Lower lobe of right lung (tissue), 2 donors: ENCODE measurements around the gene USP48. TPM values are rescaled to one million over a fixed set of nuclear protein-coding genes. Genes with fewer than 3 reads are reported as not detected.
"Not testable (repeated sequence)": the region's sequence is repeated elsewhere in the genome, so short reads cannot be mapped to it uniquely, and the experiment has no call there.

Experiments used
- ATAC-seq, 2 donors: fragments of 200-7000 bp; cut with Tn5 transposase; one replicate each; pipeline ENCODE4 v1.9.1; 2020 to 2022; ENCODE audit warnings: mild to moderate bottlenecking in 2 of 2, moderate library complexity in 2 of 2
- DNase-seq: peaks from one replicate; pipeline ENCODE4 v3.0.0-alpha.2; 2020
- H3K27ac ChIP-seq: fragments of 200-600 bp; one replicate; pipeline ENCODE4 v1.8.0; 2022
- H3K27me3 ChIP-seq: fragments of 200-600 bp; one replicate; pipeline ENCODE4 v1.8.0; 2022; ENCODE audit warnings: low read depth
- H3K36me3 ChIP-seq: fragments of 200-600 bp; one replicate; pipeline ENCODE4 v1.8.0; 2022; ENCODE audit warnings: mild to moderate bottlenecking
- H3K4me1 ChIP-seq: fragments of 200-600 bp; one replicate; pipeline ENCODE4 v1.8.0; 2022
- H3K4me3 ChIP-seq: fragments of 200-600 bp; one replicate; pipeline ENCODE4 v1.8.0; 2022; ENCODE audit warnings: mild to moderate bottlenecking
- H3K9me3 ChIP-seq: fragments of 200-600 bp; one replicate; pipeline ENCODE4 v1.8.0; 2022
- CTCF ChIP-seq: fragments of 200-600 bp; IDR thresholded peaks from one replicate; pipeline ENCODE4 v1.8.0; 2022; ENCODE audit warnings: antibody characterized with exemption, mild to moderate bottlenecking
- intact Hi-C: fragments of 100-400 bp; cut with DNase I; formaldehyde crosslinking; loops from one replicate; pipeline ENCODE4 v1.11.0; 2022
- total RNA-seq: library from RNA; stranded (reverse); fragmentation: NEBNext Ultra II Directional; extraction: Animal tissue kit (Norgen Biotek cat#: 25700); gene quantifications from one replicate; pipeline ENCODE4 v1.2.1, GENCODE V29; 2021
- donor health status: DM: no; HTN: yes; CAD: no; lungs with severe emphysema.

Gene USP48
- total RNA-seq, 1 donor from 2014 or later = 61.9 TPM

- no peak for DNase-seq
- Histone ChIP-seq H3K4me3 (no peak overlapping the region), H3K36me3 (peaks cover 96% of the 10 kb centered on the region), H3K9me3 (no peaks in the 10 kb centered on the region), H3K27ac (no peak overlapping the region), H3K4me1 (no peaks in the 10 kb centered on the region), H3K27me3 (no peaks in the 10 kb centered on the region)
- TF ChIP-seq CTCF = no peak
- no peak for ATAC-seq
- intact Hi-C loops = no loop called here
These were observed 45.7 kb upstream of the USP48 start for GRCh38 chr1:21828506-21829210.

- intact Hi-C loops = no loop called here
These were observed 45.1 kb upstream of the USP48 start for GRCh38 chr1:21828075-21828474.

DNA sequence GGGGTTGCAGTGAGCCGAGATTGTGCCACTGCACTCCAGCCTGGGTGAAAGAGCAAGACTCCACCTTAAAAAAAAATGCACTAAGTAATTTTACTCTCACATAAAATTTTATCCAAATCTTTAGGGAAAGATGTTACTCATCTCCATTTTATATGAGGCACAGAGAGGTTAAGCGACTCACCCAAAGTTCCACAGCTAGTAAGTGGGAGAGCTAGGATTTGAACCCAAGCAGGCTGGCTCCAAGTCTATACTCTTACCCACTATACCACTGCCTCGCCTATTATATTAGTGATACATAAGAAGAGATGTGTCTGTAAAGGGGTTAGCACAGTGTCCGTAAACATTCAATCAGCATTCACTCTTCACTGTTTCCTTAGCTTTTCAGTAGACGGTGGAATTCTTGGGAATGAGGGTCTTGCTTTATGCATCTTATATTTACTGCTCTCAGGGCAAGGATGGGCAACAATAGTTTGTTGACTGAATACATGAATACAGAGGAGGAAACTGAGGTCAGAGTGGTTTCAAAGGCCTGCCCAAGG is 44.3 kb upstream of the USP48 start:
- no peaks in the 10 kb centered on the region for H3K9me3 ChIP-seq
- no peak for ATAC-seq
- H3K27ac ChIP-seq = no peak overlapping the region
- no peak for DNase-seq
- H3K27me3 ChIP-seq = no peaks in the 10 kb centered on the region
- intact Hi-C loops = no loop called here
- peaks cover 92% of the 10 kb centered on the region for H3K36me3 ChIP-seq
- H3K4me3 ChIP-seq = no peak overlapping the region
- no peak for TF ChIP-seq CTCF
- no peaks in the 10 kb centered on the region for H3K4me1 ChIP-seq

More at GRCh38 chr1:21828075-21828474, 45.1 kb upstream of the USP48 start:
- no peak overlapping the region for H3K4me3 ChIP-seq
- H3K27me3 ChIP-seq = no peaks in the 10 kb centered on the region
- H3K36me3 ChIP-seq = peaks cover 96% of the 10 kb centered on the region
- no peaks in the 10 kb centered on the region for H3K4me1 ChIP-seq
- no peak for ATAC-seq
- DNase-seq = no peak
- H3K9me3 ChIP-seq = no peaks in the 10 kb centered on the region
- no peak overlapping the region for H3K27ac ChIP-seq
- TF ChIP-seq CTCF = no peak

DNA sequence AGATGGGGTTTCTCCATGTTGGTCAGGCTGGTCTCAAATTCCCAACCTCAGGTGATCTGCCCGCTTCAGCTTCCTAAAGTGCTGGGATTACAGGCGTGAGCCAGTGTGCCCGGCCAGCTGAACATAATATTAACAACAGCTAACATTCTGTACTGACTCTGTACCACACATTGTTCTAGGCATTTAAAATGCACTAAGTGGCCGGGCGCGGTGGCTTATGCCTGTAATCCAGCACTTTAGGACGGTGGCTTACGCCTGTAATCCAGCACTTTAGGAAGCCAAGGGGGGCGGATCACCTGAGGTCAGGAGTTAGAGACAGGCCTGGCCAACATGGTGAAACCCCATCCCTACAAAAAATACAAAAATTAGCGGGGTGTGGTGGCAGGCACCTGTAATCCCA is 43.7 kb upstream of the USP48 start:
- H3K4me1 ChIP-seq, ATAC-seq, H3K9me3 ChIP-seq, DNase-seq, H3K4me3 ChIP-seq, H3K27me3 ChIP-seq, H3K27ac ChIP-seq, intact Hi-C loops: not testable (repeated sequence)
- peaks cover 92% of the 10 kb centered on the region for H3K36me3 ChIP-seq

DNA sequence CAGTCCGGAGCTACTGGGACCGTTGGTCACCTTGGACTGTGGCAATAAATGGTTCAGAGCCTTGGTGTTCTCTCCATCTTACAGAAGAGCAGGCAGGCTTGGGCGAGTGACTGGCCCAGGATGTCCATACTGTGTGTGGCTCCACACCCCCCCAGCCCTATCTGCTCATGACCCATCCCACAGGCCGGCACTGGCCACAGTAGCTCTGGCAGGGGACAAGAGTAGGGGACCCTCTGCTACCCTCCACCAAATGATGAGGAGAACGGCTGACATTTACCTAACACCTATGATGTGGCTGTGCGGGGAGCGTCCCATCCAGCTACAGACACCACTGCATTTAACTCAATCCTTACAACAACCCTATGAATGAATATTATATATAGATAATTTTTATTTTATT is 42.4 kb upstream of the USP48 start:
- no peak overlapping the region for H3K4me3 ChIP-seq
- no peaks in the 10 kb centered on the region for H3K9me3 ChIP-seq
- DNase-seq (no peak), ATAC-seq (no peak)
- no peaks in the 10 kb centered on the region for H3K4me1 ChIP-seq
- no peak for TF ChIP-seq CTCF
- peaks cover 85% of the 10 kb centered on the region for H3K36me3 ChIP-seq
- intact Hi-C loops = no loop called here
- no peak overlapping the region for H3K27ac ChIP-seq
- H3K27me3 ChIP-seq = no peaks in the 10 kb centered on the region

DNA sequence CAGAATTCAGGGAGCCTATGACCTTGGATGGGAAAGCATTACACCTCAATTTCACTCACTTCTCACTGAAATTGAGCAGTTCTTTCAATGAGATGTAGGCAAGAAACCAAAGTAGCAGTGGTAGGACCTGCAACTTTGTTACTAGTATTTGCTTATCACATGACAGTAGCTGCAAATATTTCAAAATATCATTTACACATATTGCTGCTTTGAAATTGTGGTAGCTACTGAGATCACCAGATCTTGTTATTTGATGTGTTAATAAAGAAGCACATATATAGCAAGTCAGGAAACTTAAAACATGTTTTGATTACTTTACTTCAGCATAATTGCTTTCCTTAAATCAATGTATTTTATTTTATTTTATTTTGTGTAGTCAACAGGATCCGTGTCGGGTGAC is 42.0 kb upstream of the USP48 start:
- intact Hi-C loops = no loop called here

More for the DNA sequence above, 42.0 kb upstream of the USP48 start:
- Histone ChIP-seq H3K4me3 (no peak overlapping the region), H3K27me3 (no peaks in the 10 kb centered on the region), H3K36me3 (peaks cover 80% of the 10 kb centered on the region), H3K4me1 (no peaks in the 10 kb centered on the region), H3K9me3 (no peaks in the 10 kb centered on the region), H3K27ac (no peak overlapping the region)
- DNase-seq = no peak
- no peak for ATAC-seq
- no peak for TF ChIP-seq CTCF
